A172 (cell line): ENCODE results near the gene SHISA8. TPM values are rescaled to one million over a fixed set of nuclear protein-coding genes. Genes with fewer than 3 reads are reported as not detected.
"Not testable (repeated sequence)": the region's sequence is repeated elsewhere in the genome, so short reads cannot be mapped to it uniquely, and the experiment has no call there.

Experiments used
- DNase-seq: peaks from one replicate; pipeline ENCODE4 v3.0.0-alpha.2; 2015; ENCODE audit warnings: low spot score
- total RNA-seq: library from RNA; depleted of rRNA; stranded (reverse); fragments of >200 nt; shearing (Covaris generic); gene quantifications from 2 replicates; pipeline ENCODE4 v1.2.3, GENCODE V29; 2014; rRNA removed

Gene SHISA8
- total RNA-seq = not detected in 2 replicates

DNA sequence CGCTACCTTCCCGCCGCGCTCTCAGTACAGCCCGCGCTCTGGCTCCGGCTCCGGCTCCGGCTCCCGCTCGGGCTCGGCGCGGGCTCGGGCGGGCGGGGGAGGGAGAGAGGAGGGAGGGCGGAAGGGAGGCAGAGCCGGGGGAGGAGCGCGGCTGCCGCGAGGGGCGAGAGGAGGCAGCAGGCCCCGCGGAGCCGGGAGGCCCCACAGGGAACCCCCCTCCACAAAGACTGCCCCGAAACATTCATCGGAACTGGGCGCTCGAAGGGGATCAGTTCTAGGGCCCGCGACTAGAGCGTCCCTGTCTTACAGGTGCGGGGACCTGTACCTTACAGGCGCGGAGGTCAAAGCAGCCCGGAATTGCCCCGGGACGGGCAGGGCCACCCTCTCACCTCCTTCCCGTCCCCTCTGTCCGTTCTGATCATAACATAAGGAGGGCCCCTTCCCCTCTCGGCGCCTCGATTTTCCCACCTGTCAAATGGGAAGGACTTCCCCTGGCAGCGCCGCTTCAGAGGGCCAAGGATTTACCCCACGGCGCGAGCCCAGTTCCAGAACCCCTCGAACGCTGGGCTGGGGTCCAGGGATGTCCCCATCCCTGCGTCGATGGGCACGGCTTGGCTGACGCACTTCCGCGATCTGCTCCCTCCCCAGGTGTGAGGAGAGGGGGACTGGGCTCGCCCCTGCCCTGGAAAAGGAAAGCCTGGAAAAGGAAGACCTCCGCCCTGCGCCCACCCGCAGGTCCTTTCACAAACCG, at the start of gene SHISA8:
SHISA8 (minus strand) TSS at position 40 of the 751 bp plus-strand sequence. CDS start 407 bp downstream, outside the sequence.
- DNase-seq = no peak

DNA sequence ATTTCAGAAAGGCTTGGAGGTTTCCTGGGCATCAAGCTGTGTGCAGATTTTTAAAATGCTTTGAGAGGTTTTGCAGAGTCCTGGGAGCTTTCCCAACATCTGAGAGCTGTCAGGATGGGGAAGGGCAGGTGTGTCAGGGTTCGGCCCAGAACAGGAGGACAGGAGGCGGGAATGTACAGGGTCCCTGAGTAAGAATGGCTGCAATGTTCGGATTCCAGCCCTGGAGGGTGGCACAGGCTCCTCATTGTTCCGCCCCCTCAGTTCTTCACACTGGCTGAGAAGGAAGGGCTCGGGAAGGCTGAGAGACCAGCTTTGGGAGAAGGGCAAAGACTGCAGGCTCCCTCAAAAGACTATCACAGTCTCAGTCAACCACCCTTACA, 49.2 kb upstream of the SHISA8 start:
- no peak for DNase-seq

GRCh38 chr22:41963453-41964111, 48.7 kb upstream of the SHISA8 start:
- no peak for DNase-seq

DNA sequence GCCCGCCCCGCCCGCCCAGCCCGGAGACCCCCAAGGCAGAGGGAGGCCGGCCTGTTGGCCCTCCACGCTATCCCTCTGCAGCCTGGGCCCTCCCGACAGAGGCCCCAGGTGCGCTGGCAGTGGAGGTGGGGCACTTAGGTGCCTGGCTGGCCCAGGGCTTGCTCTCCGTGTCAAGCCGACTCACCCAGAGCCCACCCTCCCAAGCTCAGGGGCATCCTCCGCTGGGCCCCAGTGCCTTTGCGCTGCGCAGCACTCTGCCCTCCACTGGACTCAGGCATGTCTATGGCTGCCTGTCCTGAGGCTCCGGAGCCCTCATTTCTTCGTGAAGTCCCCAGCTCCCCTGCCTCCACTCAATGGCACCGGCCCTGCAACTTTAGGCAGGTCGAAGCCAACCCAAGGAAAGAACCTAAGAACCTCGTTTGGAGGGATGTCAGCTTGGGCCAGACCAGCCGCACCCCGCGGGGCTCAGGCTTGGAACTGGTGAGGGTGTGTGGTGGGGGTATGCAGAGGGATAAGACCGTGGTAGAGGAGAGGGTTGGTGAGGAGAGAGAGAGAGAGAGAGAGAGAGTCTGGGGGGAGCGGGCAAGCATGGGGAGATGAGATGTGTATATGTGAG, 43.2 kb upstream of the SHISA8 start:
- no peak for DNase-seq

GRCh38 chr22:41952713-41953112, 37.8 kb upstream of the SHISA8 start:
- DNase-seq = no peak

- DNase-seq = no peak
Measured at GRCh38 chr22:41951898-41952474, 37.1 kb upstream of the SHISA8 start, which contains the start of gene SMIM45. Gene SMIM45, plus strand, starts transcription at chr22:41952150.

GRCh38 chr22:41949297-41949965, 34.6 kb upstream of the SHISA8 start:
- DNase-seq = no peak

DNA sequence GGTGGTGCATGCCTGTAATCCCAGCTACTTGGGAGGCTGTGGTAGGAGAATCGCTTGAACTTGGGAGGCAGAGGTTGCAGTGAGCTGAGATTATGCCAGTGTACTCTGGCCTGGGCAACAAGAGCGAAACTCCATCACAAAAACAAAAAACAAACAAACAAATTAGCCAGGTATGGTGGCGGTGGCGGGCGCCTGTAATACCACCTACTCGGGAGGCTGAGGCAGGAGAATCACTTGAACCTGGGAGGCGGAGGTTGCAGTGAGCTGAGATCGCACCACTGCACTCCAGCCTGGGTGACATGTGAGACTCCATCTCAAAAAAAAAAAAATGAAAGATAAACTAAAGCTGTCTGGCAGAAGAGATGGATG, 34.0 kb upstream of the SHISA8 start:
- not testable (repeated sequence) for DNase-seq

DNA sequence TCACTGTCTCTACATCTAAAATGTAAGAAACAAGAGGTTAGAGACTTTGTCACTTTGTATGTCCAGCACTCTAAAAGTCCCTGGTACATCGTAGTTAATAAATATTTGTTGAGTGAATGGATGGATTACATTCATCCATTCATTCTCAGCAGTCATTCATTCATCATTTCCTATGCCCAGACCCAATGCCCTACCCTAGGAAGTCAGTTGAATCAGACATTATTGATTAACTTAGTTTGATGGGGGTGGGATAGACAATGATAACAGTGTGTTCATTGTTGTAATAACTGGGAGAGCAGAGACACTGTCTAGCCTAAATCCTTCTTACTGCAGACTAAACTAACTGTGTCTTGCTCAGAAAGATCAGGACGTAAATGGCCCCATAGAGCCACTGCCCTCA, 33.3 kb upstream of the SHISA8 start:
- DNase-seq = no peak

DNA sequence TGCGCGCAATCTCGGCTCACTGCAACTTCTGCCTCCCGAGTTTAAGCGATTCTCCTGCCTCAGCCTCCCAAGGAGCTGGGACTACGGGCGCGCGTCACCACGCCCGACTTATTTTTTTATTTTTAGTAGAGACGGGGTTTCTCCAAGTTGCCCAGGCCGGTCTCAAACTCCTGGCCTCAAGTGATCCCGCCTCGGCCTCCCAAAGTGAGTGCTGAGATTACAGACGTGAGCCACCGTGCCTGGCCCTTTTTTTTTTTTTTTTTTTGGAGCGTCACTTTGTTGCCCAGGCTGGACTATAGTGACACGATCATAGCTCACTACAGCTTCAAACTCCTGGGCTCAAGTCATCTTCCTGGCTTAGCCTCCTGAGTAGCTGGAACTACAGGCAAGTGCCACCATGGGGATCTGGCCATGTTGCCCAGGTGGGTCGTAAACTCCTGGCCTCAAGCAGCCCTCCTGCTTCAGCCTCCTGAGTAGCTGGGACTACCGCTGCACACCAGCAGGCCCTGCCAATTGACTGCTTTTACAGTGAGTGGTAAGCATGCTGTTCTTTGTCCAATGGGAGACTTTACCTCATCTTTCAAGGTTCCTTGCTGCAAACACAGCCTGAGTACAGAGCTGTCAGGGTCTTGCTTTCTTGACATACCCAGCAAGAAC, 32.7 kb upstream of the SHISA8 start:
- DNase-seq = no peak

- peak; percentile 89 for DNase-seq
Measured at GRCh38 chr22:41946629-41947423, 32.0 kb upstream of the SHISA8 start, which contains the start of gene CENPM. Gene CENPM, minus strand, starts transcription at chr22:41947152. Its CDS starts 76 bp downstream, at chr22:41947076.

DNA sequence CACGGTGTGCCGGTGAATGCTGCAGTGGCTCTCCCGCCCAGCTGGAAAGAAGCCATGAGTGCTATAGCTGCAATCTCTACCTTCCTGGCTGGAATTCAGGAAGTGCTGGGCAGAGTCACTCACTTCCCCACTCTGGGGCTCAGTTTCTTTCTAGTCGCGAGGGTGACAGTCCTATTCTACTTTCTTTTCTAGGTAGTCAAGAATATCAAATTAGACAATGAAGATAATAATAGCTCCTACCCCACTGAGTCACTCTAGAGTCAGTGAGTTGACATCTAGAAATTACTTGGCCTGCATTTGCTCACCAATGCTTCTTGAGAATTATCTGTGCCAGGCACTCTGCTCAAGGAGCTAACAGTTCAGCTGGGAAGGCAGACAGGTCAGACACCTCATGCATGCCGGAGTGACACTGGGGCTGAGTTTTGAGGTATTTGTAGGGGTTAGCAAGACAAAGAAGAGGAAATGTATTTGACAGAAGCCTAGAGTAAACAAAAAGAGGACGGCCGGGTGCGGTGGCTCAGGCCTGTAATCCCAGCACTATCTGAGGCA, 28.9 kb upstream of the SHISA8 start:
- DNase-seq = no peak

- DNase-seq = peak; percentile 56
Measured at GRCh38 chr22:41940832-41941765, 26.2 kb upstream of the SHISA8 start.

DNA sequence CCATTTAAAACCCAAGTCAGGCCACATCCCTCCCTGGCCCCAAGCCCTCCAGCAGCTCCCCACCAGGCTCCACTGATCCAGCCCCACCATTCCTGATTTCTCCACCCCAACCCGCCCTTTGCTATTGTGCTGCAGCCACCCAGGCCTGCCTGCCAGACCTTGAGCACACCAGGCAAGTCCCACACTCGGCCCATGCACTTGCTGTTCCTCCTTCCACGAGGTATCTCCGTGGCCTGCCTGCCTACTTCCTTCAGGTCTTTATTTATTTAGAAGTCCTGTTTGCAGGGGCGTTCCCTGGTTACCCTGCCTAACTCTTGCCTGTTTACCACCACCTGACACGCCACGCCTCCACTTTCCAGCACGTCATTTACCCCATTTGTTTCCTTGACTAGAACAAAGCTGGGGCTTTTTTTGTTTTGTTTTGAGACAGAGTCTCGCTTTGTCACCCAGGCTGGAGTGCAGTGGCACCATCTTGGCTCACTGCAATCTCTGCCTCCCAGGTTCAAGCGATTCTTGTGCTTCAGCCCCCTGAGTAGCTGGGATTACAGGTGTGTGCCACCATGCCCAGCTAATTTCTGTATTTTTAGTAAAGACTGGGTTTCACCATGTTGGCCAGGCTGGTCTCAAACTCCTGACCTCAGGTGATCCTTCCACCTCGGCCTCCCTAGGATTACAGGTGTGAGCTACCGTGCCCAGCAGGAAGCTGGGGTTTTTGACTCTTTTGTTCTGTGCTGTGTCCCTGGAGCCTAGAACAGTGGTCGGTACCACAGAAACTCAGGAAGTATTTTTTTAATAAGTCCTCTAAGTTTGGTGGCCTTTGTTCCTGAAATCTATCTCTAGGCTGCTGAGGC, 25.3 kb upstream of the SHISA8 start:
- no peak for DNase-seq

- no peak for DNase-seq
Measured at GRCh38 chr22:41936894-41937169, 22.0 kb upstream of the SHISA8 start.

DNA sequence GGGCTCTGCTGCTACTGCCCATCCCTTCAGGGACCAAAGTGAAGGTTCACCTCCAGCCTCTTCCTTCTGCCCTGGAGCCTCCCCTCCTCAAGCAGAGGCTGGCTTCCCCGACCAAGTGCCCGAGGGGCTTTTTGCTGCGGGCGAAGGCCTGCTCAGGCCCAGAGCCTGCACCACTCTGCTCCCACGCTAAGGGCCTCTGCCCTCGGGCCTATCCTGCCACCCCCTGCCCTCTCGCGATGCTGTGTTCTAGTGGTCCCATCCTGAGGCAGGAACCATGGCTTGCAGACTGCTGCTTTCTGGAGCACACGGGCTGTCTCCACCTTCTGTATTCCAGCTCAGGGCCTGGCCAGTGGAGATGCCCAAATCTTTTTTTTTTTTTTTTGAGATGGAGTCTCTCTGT, 20.6 kb upstream of the SHISA8 start:
- DNase-seq = no peak

DNA sequence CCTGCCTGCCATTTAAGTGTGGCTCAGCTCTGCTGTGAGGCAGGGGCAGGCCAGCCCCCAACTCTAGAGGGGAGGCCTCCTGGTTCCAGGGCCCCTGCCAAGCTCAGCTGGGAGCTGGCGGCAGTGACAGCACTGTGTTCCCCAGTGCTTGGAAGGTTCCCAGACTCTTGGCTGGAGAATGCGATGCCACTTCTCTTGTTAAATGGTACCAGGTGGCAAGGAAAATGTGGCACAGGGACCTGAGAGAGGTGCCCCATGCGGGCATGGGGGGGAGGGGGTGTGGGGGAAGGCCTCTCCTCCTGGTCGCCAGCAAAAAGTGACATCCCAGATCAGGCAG, 20.1 kb upstream of the SHISA8 start:
- no peak for DNase-seq

- no peak for DNase-seq
Measured at GRCh38 chr22:41934284-41935014, 19.6 kb upstream of the SHISA8 start.
